H1 (cell line): ENCODE data around the gene RMC1. TPM values are rescaled to one million over a fixed set of nuclear protein-coding genes. Genes with fewer than 3 reads are reported as not detected.

Experiments used
- CTCF ChIA-PET: fragments of 300-600 bp; sonication (Branson Sonifier 250); formaldehyde crosslinking; loops from one replicate; lab custom pipeline; 2021; ENCODE audit not compliant: partially characterized antibody; lab: Charles Lee
- POLR2A ChIA-PET: fragments of 300-600 bp; sonication (Branson Sonifier 250); formaldehyde crosslinking; loops from one replicate; lab custom pipeline; 2021; ENCODE audit warnings: inconsistent platforms; ENCODE audit not compliant: partially characterized antibody; lab: Charles Lee
- DNase-seq, 2 experiments: peaks; one replicate each; pipeline versions ENCODE4 v3.0.0 to v3.0.0-alpha.2; 2010 to 2022; ENCODE audit warnings: low spot score in 2 of 2, low read depth in 1 of 2, mixed read lengths in 1 of 2
- FAIRE-seq: peaks from 2 replicates; lab custom pipeline; 2011; peaks lifted over from hg19 to GRCh38; lab: Jason Lieb, UNC
- H2AFZ ChIP-seq: 2 replicates; pipeline ENCODE4 v1.8.1; 2012; ENCODE audit warnings: low read length, inconsistent platforms
- H2AK5ac ChIP-seq: 2 replicates; pipeline ENCODE4 v1.6.1; 2013; ENCODE audit warnings: low read depth, low read length
- H2BK120ac ChIP-seq: replicated peaks from 2 replicates; pipeline ENCODE3; 2013; ENCODE audit warnings: low read depth, low read length, inconsistent platforms
- H2BK12ac ChIP-seq: 2 replicates; pipeline ENCODE4 v1.6.1; 2013; ENCODE audit warnings: low read depth, low read length
- H2BK15ac ChIP-seq: 2 replicates; pipeline ENCODE4 v1.6.1; 2013; ENCODE audit warnings: low read length
- H2BK20ac ChIP-seq: 2 replicates; pipeline ENCODE4 v1.6.1; 2013; ENCODE audit warnings: low read length
- H2BK5ac ChIP-seq: 2 replicates; pipeline ENCODE4 v1.6.1; 2013; ENCODE audit warnings: low read depth, low read length
- H3K14ac ChIP-seq: 2 replicates; pipeline ENCODE4 v1.6.1; 2013; ENCODE audit warnings: inconsistent platforms; ENCODE audit not compliant: insufficient read length
- H3K18ac ChIP-seq: 2 replicates; pipeline ENCODE4 v1.6.1; 2013; ENCODE audit warnings: low read length; ENCODE audit errors: extremely low read depth
- H3K23ac ChIP-seq: 2 replicates; pipeline ENCODE4 v1.6.1; 2013; ENCODE audit warnings: inconsistent platforms; ENCODE audit not compliant: insufficient read length
- H3K23me2 ChIP-seq: 2 replicates; pipeline ENCODE4 v1.6.1; 2013; ENCODE audit warnings: low read depth, low read length
- H3K27ac ChIP-seq: 2 replicates; pipeline ENCODE4 v1.6.1; 2011; ENCODE audit warnings: low read depth, low read length, inconsistent platforms
- H3K27me3 ChIP-seq, 4 experiments: replicated peaks in 1 of 4; 1 replicate in 1 of 4; 2 replicates in 3 of 4; pipeline versions ENCODE4 v1.6.1 to v1.8.1; 2011 to 2013; ENCODE audit warnings: low read length in 3 of 4, mild to moderate bottlenecking in 3 of 4, inconsistent platforms in 2 of 4, mixed read lengths in 2 of 4, moderate library complexity in 1 of 4; ENCODE audit not compliant: control insufficient read depth in 3 of 4, insufficient read depth in 3 of 4; ENCODE audit errors: extremely low read depth in 1 of 4
- H3K36me3 ChIP-seq, 4 experiments: 2 replicates each; pipeline versions ENCODE4 v1.6.1 to v1.8.1; 2011 to 2013; ENCODE audit warnings: mild to moderate bottlenecking in 4 of 4, low read length in 3 of 4, moderate library complexity in 2 of 4, control low read depth in 1 of 4, inconsistent platforms in 1 of 4; ENCODE audit not compliant: insufficient read depth in 4 of 4, control insufficient read depth in 2 of 4
- H3K4ac ChIP-seq: replicated peaks from 2 replicates; pipeline ENCODE3; 2013; ENCODE audit warnings: low read length, low read depth, mixed read lengths, inconsistent platforms; ENCODE audit not compliant: insufficient read length
- H3K4me1 ChIP-seq, 4 experiments: replicated peaks in 1 of 4; 1 replicate in 1 of 4; 2 replicates in 3 of 4; pipeline versions ENCODE4 v1.6.1 to v1.8.1; 2011 to 2013; ENCODE audit warnings: low read length in 3 of 4, inconsistent platforms in 2 of 4, mixed read lengths in 1 of 4; ENCODE audit not compliant: insufficient read depth in 4 of 4, control insufficient read depth in 3 of 4
- H3K4me2 ChIP-seq, 2 experiments: 2 replicates each; pipeline versions ENCODE4 v1.6.1 to v1.8.1; 2011 to 2013; ENCODE audit warnings: low read depth in 2 of 2, low read length in 2 of 2, control low read depth in 1 of 2, inconsistent platforms in 1 of 2, mild to moderate bottlenecking in 1 of 2; ENCODE audit not compliant: insufficient read depth in 1 of 2
- H3K4me3 ChIP-seq, 4 experiments: fragments of 200-600, 300-600 bp in 1 of 4; sonication (generic), shearing (Covaris generic), sonication (Bioruptor Twin) in 1 of 4; 2 replicates each; pipeline versions ENCODE4 v1.5.1 to v1.8.1; 2011 to 2016; ENCODE audit warnings: low read length in 4 of 4, low read depth in 3 of 4, control low read depth in 2 of 4, inconsistent platforms in 2 of 4, mild to moderate bottlenecking in 2 of 4, mixed read lengths in 1 of 4, moderate library complexity in 1 of 4; ENCODE audit not compliant: insufficient read depth in 2 of 4; ENCODE audit errors: extremely low read depth in 1 of 4
- H3K56ac ChIP-seq: replicated peaks from 2 replicates; pipeline ENCODE3; 2013; ENCODE audit warnings: low read depth, mild to moderate bottlenecking, mixed read lengths, low read length, inconsistent platforms; ENCODE audit not compliant: insufficient read length
- H3K79me1 ChIP-seq: 2 replicates; pipeline ENCODE4 v1.6.1; 2013; ENCODE audit warnings: low read depth, low read length, control low read depth
- H3K79me2 ChIP-seq, 2 experiments: 2 replicates each; pipeline versions ENCODE4 v1.6.1 to v1.8.1; 2012 to 2013; ENCODE audit warnings: low read length in 2 of 2, mild to moderate bottlenecking in 2 of 2, inconsistent platforms in 1 of 2; ENCODE audit not compliant: insufficient read depth in 2 of 2, control insufficient read depth in 1 of 2
- H3K9ac ChIP-seq, 4 experiments: replicated peaks in 1 of 4; 1 replicate in 1 of 4; 2 replicates in 3 of 4; pipeline versions ENCODE4 v1.6.1 to v1.8.1; 2011 to 2013; ENCODE audit warnings: low read depth in 3 of 4, low read length in 3 of 4, control low read depth in 2 of 4, mild to moderate bottlenecking in 2 of 4, moderate library complexity in 2 of 4, inconsistent platforms in 1 of 4; ENCODE audit errors: extremely low read depth in 1 of 4
- H3K9me3 ChIP-seq, 2 experiments: 2 replicates each; pipeline versions ENCODE4 v1.6.1 to v1.8.1; 2012 to 2013; ENCODE audit warnings: mild to moderate bottlenecking in 2 of 2, moderate library complexity in 2 of 2, control low read depth in 1 of 2, inconsistent platforms in 1 of 2, low read depth in 1 of 2, low read length in 1 of 2, mixed read lengths in 1 of 2; ENCODE audit not compliant: insufficient read depth in 2 of 2
- H4K20me1 ChIP-seq, 2 experiments: replicated peaks in 1 of 2; 2 replicates each; pipeline versions ENCODE3 to v1.8.1; 2011 to 2013; ENCODE audit warnings: inconsistent platforms in 2 of 2, low read length in 2 of 2, mild to moderate bottlenecking in 1 of 2; ENCODE audit not compliant: insufficient read depth in 2 of 2, control insufficient read depth in 1 of 2
- H4K5ac ChIP-seq: 2 replicates; pipeline ENCODE4 v1.6.1; 2013; ENCODE audit warnings: low read length, low read depth, mixed read lengths, inconsistent platforms; ENCODE audit not compliant: insufficient read length
- H4K8ac ChIP-seq: 2 replicates; pipeline ENCODE4 v1.8.0; 2013; ENCODE audit warnings: mild to moderate bottlenecking, moderate library complexity, low read length, inconsistent platforms; ENCODE audit not compliant: insufficient read depth; ENCODE audit errors: extremely low read depth
- H4K91ac ChIP-seq: replicated peaks from 2 replicates; pipeline ENCODE3; 2013; ENCODE audit warnings: low read length, mixed read lengths, inconsistent platforms; ENCODE audit not compliant: insufficient read length
- CEBPB ChIP-seq: IDR thresholded peaks from 2 replicates; pipeline ENCODE4 v1.6.1; 2012; ENCODE audit warnings: low read depth, low read length
- EP300 ChIP-seq, 2 experiments: IDR thresholded peaks; 1 replicate in 1 of 2; 2 replicates in 1 of 2; pipeline ENCODE4 v1.6.1; 2011 to 2012; ENCODE audit warnings: low read depth in 2 of 2, low read length in 2 of 2, mild to moderate bottlenecking in 2 of 2, borderline replicate concordance in 1 of 2, inconsistent platforms in 1 of 2, moderate library complexity in 1 of 2
- EZH2 ChIP-seq: fragments of 200-600 bp; sonication (generic); IDR thresholded peaks from 2 replicates; pipeline ENCODE4 v1.7.1; 2012; ENCODE audit warnings: low read depth, mild to moderate bottlenecking, moderate library complexity, low read length, inconsistent platforms; ENCODE audit not compliant: severe bottlenecking
- JUN ChIP-seq: IDR thresholded peaks from 2 replicates; pipeline ENCODE4 v1.6.1; 2011; ENCODE audit warnings: low read depth, mild to moderate bottlenecking, improper control_type of control experiment, low read length
- NANOG ChIP-seq: IDR thresholded peaks from 2 replicates; pipeline ENCODE4 v1.6.1; 2011; ENCODE audit warnings: low read length, low read depth, mild to moderate bottlenecking, inconsistent platforms; ENCODE audit not compliant: insufficient read depth, poor library complexity, severe bottlenecking
- PHF8 ChIP-seq: fragments of 200-600 bp; sonication (generic); conservative IDR thresholded peaks from 2 replicates; pipeline ENCODE4 v1.7.1; 2012; ENCODE audit warnings: low read depth, mild to moderate bottlenecking, inconsistent platforms, low read length, moderate library complexity
- RAD21 ChIP-seq, 2 experiments: IDR thresholded peaks in 1 of 2; conservative IDR thresholded peaks in 1 of 2; 2 replicates each; pipeline ENCODE4 v1.6.1; 2011; ENCODE audit warnings: low read depth in 2 of 2, low read length in 2 of 2, improper control_type of control experiment in 1 of 2, inconsistent platforms in 1 of 2, mild to moderate bottlenecking in 1 of 2, moderate library complexity in 1 of 2
- TBP ChIP-seq: IDR thresholded peaks from 2 replicates; pipeline ENCODE4 v1.6.1; 2011; ENCODE audit warnings: low read depth, low read length, improper control_type of control experiment
- TEAD4 ChIP-seq: IDR thresholded peaks from 2 replicates; pipeline ENCODE4 v1.6.1; 2012; ENCODE audit warnings: low read depth, low read length, inconsistent platforms, mixed read lengths
- WGBS, 2 experiments: shearing (Covaris generic) in 1 of 2; methylation state at CpG; one replicate each; pipeline versions ENCODE4 v1.1.6 to v1.1.7; 2013 to 2015; ENCODE audit warnings: low lambda C conversion rate in 2 of 2, mixed read lengths in 2 of 2, inconsistent platforms in 1 of 2, low coverage in 1 of 2, missing lambda C conversion rate in 1 of 2; ENCODE audit not compliant: insufficient replicate concordance in 2 of 2, insufficient coverage in 1 of 2, insufficient read length in 1 of 2; ENCODE audit errors: extremely low coverage in 1 of 2, missing lambda C conversion rate in 1 of 2; 5-methylcytosine and 5-hydroxymethylcytosine counted together
- polyA plus RNA-seq, 7 experiments: library from polyadenylated mRNA; depleted of rRNA in 3 of 7; stranded (reverse) in 5 of 7; unstranded in 2 of 7; fragments of >200 nt in 5 of 7; fragments of 200-250 nt in 2 of 7; gene quantifications; 1 replicate in 5 of 7; 2 replicates in 1 of 7; 4 replicates in 1 of 7; pipeline versions ENCODE4 v1.2.1 to v1.2.3, GENCODE V29; 2011 to 2013; ENCODE audit warnings: missing spikeins in 2 of 7, mixed read lengths in 2 of 7
- total RNA-seq: library from RNA; stranded (reverse); fragmentation: NEBNext Ultra II Directional; extraction: Animal tissue kit (Norgen Biotek cat#: 25700); gene quantifications from 2 replicates; pipeline ENCODE4 v1.2.1, GENCODE V29; 2021

The RMC1 gene
- total and polyA plus RNA-seq, 2 of the 8 experiments (the other 6 are each of a cell fraction or from before 2014, with no cell fraction given): 16.4 to 20.1 TPM

- Histone ChIP-seq H3K18ac (no peak overlapping the region), H3K36me3 (peaks cover 12 to 50% (median 25%) of the 10 kb centered on the region in 4 experiments; a peak in 7 of 8 replicates), H3K9ac (no peak overlapping the region), H4K5ac (no peak overlapping the region), H2AFZ (no peak overlapping the region), H2BK120ac (no peak overlapping the region), H3K4me3 (no peak overlapping the region), H2BK15ac (no peak overlapping the region), H4K8ac (no peak overlapping the region), H2BK12ac (no peak overlapping the region), H4K91ac (no peak overlapping the region), H3K23me2 (no peaks in the 10 kb centered on the region), H2BK20ac (no peak overlapping the region), H3K27me3 (no peaks in the 10 kb centered on the region), H3K79me2 (no peaks in the 10 kb centered on the region), H3K4me1 (no peaks in the 10 kb centered on the region), H2AK5ac (no peak overlapping the region), H3K56ac (no peak overlapping the region), H3K4ac (no peak overlapping the region), H2BK5ac (no peak overlapping the region), H3K79me1 (no peaks in the 10 kb centered on the region), H3K27ac (no peak overlapping the region), H4K20me1 (peaks cover 0 to 3% of the 10 kb centered on the region in 2 experiments), H3K9me3 (no peaks in the 10 kb centered on the region), H3K14ac (no peak overlapping the region), H3K23ac (no peak overlapping the region), H3K4me2 (no peak overlapping the region)
- WGBS, 2 experiments: 90% methylated on average over 2 of the region's 2 CpGs; no CpG with 5 or more reads in 1 of the 2 experiments
- TF ChIP-seq EP300 (IDR thresholded peaks at IDR 0.05; ENCODE audit: borderline replicate concordance in 1 of 2, low read depth in 2 of 2, low read length in 2 of 2): no peak
- no peak for TF ChIP-seq EZH2
- TF ChIP-seq TBP: no peak
- no peak for TF ChIP-seq PHF8
- no peak for TF ChIP-seq RAD21 (IDR thresholded peaks at IDR 0.05 in 1 of 2, conservative IDR thresholded peaks at IDR 0.05 in 1 of 2; ENCODE audit: low read depth in 2 of 2, low read length in 2 of 2)
- no peak for TF ChIP-seq JUN
- TF ChIP-seq NANOG: no peak
- TF ChIP-seq CEBPB: no peak
- TF ChIP-seq TEAD4: no peak
- FAIRE-seq (no peak), DNase-seq (no peak)
- POLR2A ChIA-PET: no interaction called here
- CTCF ChIA-PET: no interaction called here
Observed at GRCh38 chr18:23548275-23548674, 45.0 kb downstream of the RMC1 start.
